ENCODE data around the gene IL2RA. TPM values are rescaled to one million over a fixed set of nuclear protein-coding genes. Genes with fewer than 3 reads are reported as not detected.

Gene IL2RA
- total RNA-seq, 1 experiment from 2014 or later: 0.59 TPM

DNA sequence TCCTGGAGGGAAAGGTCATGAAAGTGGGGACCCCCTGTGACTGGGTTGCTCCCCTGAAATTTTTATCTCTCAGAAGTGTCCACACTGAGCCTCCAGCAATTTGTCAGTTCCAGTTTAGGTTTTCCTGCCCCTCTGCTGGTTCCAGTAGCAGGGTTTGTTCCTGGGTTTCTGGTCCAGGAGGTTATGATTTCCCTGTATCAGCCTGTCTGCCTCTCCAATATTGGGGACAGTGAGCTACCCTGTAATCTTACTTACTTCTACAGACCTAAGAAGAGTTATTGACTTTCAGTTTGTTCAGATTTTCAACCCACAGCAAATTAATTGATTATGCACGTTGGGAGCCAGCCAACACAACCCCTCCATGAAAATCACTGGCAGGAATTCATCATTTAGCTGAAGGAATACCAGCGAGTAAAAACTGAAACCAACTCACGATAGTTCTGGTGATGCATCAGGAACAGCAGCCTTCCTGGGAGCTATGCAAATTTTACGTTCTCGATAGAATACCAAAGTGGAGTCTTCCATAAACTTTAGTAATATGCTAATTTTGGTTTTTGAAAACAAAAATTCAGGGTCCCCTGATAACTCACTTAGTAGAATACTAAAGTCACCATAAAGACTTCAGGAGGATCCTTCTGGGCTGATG, 53.5 kb downstream of the IL2RA start:
- RAD21 ChIA-PET (ENCODE audit: low non-redundant PET in 1 of 2, low total read pairs in 2 of 2, uncharacterized antibody in 2 of 2, unreplicated experiment in 2 of 2): no interaction called here
- Histone ChIP-seq H3K27ac (ENCODE audit: low read depth, low read length) (no peak overlapping the region), H3K27me3 (ENCODE audit: insufficient read depth, low read length) (no peaks in the 10 kb centered on the region), H3K9me2 (ENCODE audit: insufficient read depth) (no peaks in the 10 kb centered on the region), H2AFZ (ENCODE audit: low read depth, low read length, poor library complexity, severe bottlenecking) (no peak overlapping the region), H3K4me3 (replicated peaks in 1 of 2; ENCODE audit: low read depth in 1 of 2, low read length in 2 of 2) (no peak overlapping the region), H4K20me1 (ENCODE audit: insufficient read depth) (no peaks in the 10 kb centered on the region), H3K9me3 (ENCODE audit: control insufficient read depth in 1 of 2, insufficient read depth in 1 of 2, low read depth in 1 of 2, low read length in 2 of 2) (no peaks in the 10 kb centered on the region), H3K4me2 (ENCODE audit: low read length) (no peak overlapping the region), H3K79me2 (ENCODE audit: insufficient read depth, low read length) (no peaks in the 10 kb centered on the region), H3K9ac (ENCODE audit: low read length) (no peak overlapping the region), H3K36me3 (ENCODE audit: control insufficient read depth in 1 of 2, insufficient read depth in 2 of 2, low read length in 2 of 2) (no peaks in the 10 kb centered on the region), H3K4me1 (ENCODE audit: control insufficient read depth in 1 of 2, insufficient read depth in 2 of 2, low read length in 2 of 2) (no peaks in the 10 kb centered on the region)
- TF ChIP-seq, protein P1, sequence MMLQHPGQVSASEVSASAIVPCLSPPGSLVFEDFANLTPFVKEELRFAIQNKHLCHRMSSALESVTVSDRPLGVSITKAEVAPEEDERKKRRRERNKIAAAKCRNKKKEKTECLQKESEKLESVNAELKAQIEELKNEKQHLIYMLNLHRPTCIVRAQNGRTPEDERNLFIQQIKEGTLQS (IDR thresholded peaks at IDR 0.05): no peak
- TF ChIP-seq SIN3A (IDR thresholded peaks at IDR 0.05; ENCODE audit: low read depth) (no peak), EGR1 (IDR thresholded peaks at IDR 0.05; ENCODE audit: low read depth) (no peak), POLR2A (IDR thresholded peaks at IDR 0.05; ENCODE audit: borderline replicate concordance, extremely low read depth, insufficient read depth, insufficient read length) (no peak)
- TF ChIP-seq, protein P2, sequence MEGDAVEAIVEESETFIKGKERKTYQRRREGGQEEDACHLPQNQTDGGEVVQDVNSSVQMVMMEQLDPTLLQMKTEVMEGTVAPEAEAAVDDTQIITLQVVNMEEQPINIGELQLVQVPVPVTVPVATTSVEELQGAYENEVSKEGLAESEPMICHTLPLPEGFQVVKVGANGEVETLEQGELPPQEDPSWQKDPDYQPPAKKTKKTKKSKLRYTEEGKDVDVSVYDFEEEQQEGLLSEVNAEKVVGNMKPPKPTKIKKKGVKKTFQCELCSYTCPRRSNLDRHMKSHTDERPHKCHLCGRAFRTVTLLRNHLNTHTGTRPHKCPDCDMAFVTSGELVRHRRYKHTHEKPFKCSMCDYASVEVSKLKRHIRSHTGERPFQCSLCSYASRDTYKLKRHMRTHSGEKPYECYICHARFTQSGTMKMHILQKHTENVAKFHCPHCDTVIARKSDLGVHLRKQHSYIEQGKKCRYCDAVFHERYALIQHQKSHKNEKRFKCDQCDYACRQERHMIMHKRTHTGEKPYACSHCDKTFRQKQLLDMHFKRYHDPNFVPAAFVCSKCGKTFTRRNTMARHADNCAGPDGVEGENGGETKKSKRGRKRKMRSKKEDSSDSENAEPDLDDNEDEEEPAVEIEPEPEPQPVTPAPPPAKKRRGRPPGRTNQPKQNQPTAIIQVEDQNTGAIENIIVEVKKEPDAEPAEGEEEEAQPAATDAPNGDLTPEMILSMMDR (IDR thresholded peaks at IDR 0.05 in 2 of 3, conservative IDR thresholded peaks at IDR 0.05 in 1 of 3; ENCODE audit: borderline replicate concordance in 1 of 3, insufficient read depth in 1 of 3, low read depth in 2 of 3, low read length in 2 of 3): no peak
- intact Hi-C loops (cut with micrococcal nuclease): no loop called here
- DNase-seq (ENCODE audit: low read depth, low spot score): no peak
- POLR2A ChIA-PET: no interaction called here
- no TSS peak for BruUV-seq (replicated peaks)
- CTCF ChIA-PET: no interaction called here
- no peak for ATAC-seq

DNA sequence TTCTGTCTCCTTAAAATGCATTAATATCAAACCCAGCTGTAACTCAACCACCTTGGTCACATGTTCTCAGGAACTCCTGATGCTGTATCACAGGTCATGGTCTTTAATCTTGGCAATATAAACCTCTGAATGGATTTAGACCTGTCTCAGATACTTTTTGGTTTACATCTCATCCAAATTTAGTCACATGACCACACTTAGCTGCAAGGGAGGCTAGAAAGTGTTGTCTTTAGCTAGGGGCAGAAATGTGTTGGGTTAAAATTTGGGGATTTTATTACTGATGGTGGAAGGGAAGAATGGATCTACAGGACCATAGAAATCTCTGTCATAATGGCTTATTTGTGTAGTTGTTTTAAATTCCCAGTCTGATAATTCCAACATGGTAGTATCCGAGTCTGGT, 55.2 kb downstream of the IL2RA start:
- no peaks in the 10 kb centered on the region for H3K36me3 ChIP-seq (ENCODE audit: control insufficient read depth in 1 of 2, insufficient read depth in 2 of 2, low read length in 2 of 2)
- intact Hi-C loops (cut with micrococcal nuclease): no loop called here
- H2AFZ ChIP-seq (ENCODE audit: low read depth, low read length, poor library complexity, severe bottlenecking): no peak overlapping the region
- POLR2A ChIA-PET: no interaction called here
- no peak for ATAC-seq
- no TSS peak for BruUV-seq (replicated peaks)
- H3K27me3 ChIP-seq (ENCODE audit: insufficient read depth, low read length): no peaks in the 10 kb centered on the region
- CTCF ChIA-PET: no interaction called here
- no peaks in the 10 kb centered on the region for H3K79me2 ChIP-seq (ENCODE audit: insufficient read depth, low read length)
- TF ChIP-seq, protein P3, sequence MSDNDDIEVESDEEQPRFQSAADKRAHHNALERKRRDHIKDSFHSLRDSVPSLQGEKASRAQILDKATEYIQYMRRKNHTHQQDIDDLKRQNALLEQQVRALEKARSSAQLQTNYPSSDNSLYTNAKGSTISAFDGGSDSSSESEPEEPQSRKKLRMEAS (IDR thresholded peaks at IDR 0.05): no peak
- TF ChIP-seq POLR2AphosphoS5 (IDR thresholded peaks at IDR 0.05; ENCODE audit: low read depth, low read length): no peak
- TF ChIP-seq FOSL1 (IDR thresholded peaks at IDR 0.05; ENCODE audit: low read depth): no peak
- TF ChIP-seq, protein P2 (IDR thresholded peaks at IDR 0.05 in 2 of 3, conservative IDR thresholded peaks at IDR 0.05 in 1 of 3; ENCODE audit: borderline replicate concordance in 1 of 3, insufficient read depth in 1 of 3, low read depth in 2 of 3, low read length in 2 of 3): no peak
- no peak for TF ChIP-seq SIN3A (IDR thresholded peaks at IDR 0.05; ENCODE audit: low read depth)
- no peak for TF ChIP-seq EZH2phosphoT487 (IDR thresholded peaks at IDR 0.05; ENCODE audit: borderline replicate concordance)
- no peak for TF ChIP-seq CEBPB (IDR thresholded peaks at IDR 0.05; ENCODE audit: low read depth)
- no peak overlapping the region for H3K9ac ChIP-seq (ENCODE audit: low read length)
- H3K4me1 ChIP-seq (ENCODE audit: control insufficient read depth in 1 of 2, insufficient read depth in 2 of 2, low read length in 2 of 2): no peaks in the 10 kb centered on the region
- DNase-seq (ENCODE audit: low read depth, low spot score): no peak
- H3K9me3 ChIP-seq (ENCODE audit: control insufficient read depth in 1 of 2, insufficient read depth in 1 of 2, low read depth in 1 of 2, low read length in 2 of 2): no peaks in the 10 kb centered on the region
- no peaks in the 10 kb centered on the region for H4K20me1 ChIP-seq (ENCODE audit: insufficient read depth)
- RAD21 ChIA-PET (ENCODE audit: low non-redundant PET in 1 of 2, low total read pairs in 2 of 2, uncharacterized antibody in 2 of 2, unreplicated experiment in 2 of 2): no interaction called here
- no peaks in the 10 kb centered on the region for H3K9me2 ChIP-seq (ENCODE audit: insufficient read depth)
- H3K4me3 ChIP-seq (replicated peaks in 1 of 2; ENCODE audit: low read depth in 1 of 2, low read length in 2 of 2): no peak overlapping the region
- no peak overlapping the region for H3K4me2 ChIP-seq (ENCODE audit: low read length)
- H3K27ac ChIP-seq (ENCODE audit: low read depth, low read length): no peak overlapping the region

All from HCT116 (cell line).